Measurements from ENCODE around the gene PAXX. TPM values are rescaled to one million over a fixed set of nuclear protein-coding genes. Genes with fewer than 3 reads are reported as not detected.

The PAXX gene
- total RNA-seq, 2 donors from 2014 or later, result 34.0 to 97.2 TPM

- Histone ChIP-seq H3K36me3 (replicated peaks in 1 of 2; ENCODE audit: insufficient read depth in 1 of 2, low read depth in 2 of 2) (peaks cover 0 to 3% of the 10 kb centered on the region in 2 donors), H3K9me3 (no peaks in the 10 kb centered on the region), H3K4me1 (no peaks in the 10 kb centered on the region), H3K27me3 (no peaks in the 10 kb centered on the region), H3K27ac (no peak overlapping the region), H3K4me3 (no peak overlapping the region)
- DNase-seq (no peak), ATAC-seq (no peak)
- no peak for TF ChIP-seq POLR2A (IDR thresholded peaks at IDR 0.05)
- no peak for TF ChIP-seq CTCF (IDR thresholded peaks at IDR 0.05)
- intact Hi-C loops (cut with DNase I), result no loop called here
- WGBS, 2 donors, result 91 to 95% methylated on average over 6 to 12 of the region's 13 CpGs
These were observed 15.6 kb downstream of the PAXX start for GRCh38 chr9:137007816-137008270.

GRCh38 chr9:137008312-137008711, 16.1 kb downstream of the PAXX start:
- ATAC-seq, result no peak
- Histone ChIP-seq H3K36me3 (replicated peaks in 1 of 2; ENCODE audit: insufficient read depth in 1 of 2, low read depth in 2 of 2) (peaks cover 0 to 3% of the 10 kb centered on the region in 2 donors), H3K9me3 (no peaks in the 10 kb centered on the region), H3K4me3 (no peak overlapping the region), H3K27ac (no peak overlapping the region), H3K27me3 (no peaks in the 10 kb centered on the region), H3K4me1 (no peaks in the 10 kb centered on the region)
- TF ChIP-seq POLR2A (IDR thresholded peaks at IDR 0.05), result no peak
- no peak for TF ChIP-seq CTCF (IDR thresholded peaks at IDR 0.05)
- intact Hi-C loops (cut with DNase I), result no loop called here
- DNase-seq, result no peak
- WGBS, 2 donors, result 81 to 89% methylated on average over 3 to 19 of the region's 22 CpGs

- Histone ChIP-seq H3K4me3 (no peak overlapping the region), H3K9me3 (no peaks in the 10 kb centered on the region), H3K27ac (no peak overlapping the region), H3K4me1 (no peaks in the 10 kb centered on the region), H3K36me3 (replicated peaks in 1 of 2; ENCODE audit: insufficient read depth in 1 of 2, low read depth in 2 of 2) (peaks cover 0 to 3% of the 10 kb centered on the region in 2 donors), H3K27me3 (no peaks in the 10 kb centered on the region)
- DNase-seq (no peak), ATAC-seq (no peak)
- intact Hi-C loops (cut with DNase I), result no loop called here
- WGBS, 2 donors, result 94 to 96% methylated on average over 5 to 9 of the region's 18 CpGs
- TF ChIP-seq POLR2A (IDR thresholded peaks at IDR 0.05) (no peak), CTCF (IDR thresholded peaks at IDR 0.05) (no peak)
These were observed 17.0 kb downstream of the PAXX start for GRCh38 chr9:137009217-137009616.

- Histone ChIP-seq H3K4me3 (no peak overlapping the region), H3K9me3 (no peaks in the 10 kb centered on the region), H3K36me3 (replicated peaks in 1 of 2; ENCODE audit: insufficient read depth in 1 of 2, low read depth in 2 of 2) (peaks cover 0 to 3% of the 10 kb centered on the region in 2 donors), H3K27me3 (no peaks in the 10 kb centered on the region), H3K27ac (no peak overlapping the region), H3K4me1 (no peaks in the 10 kb centered on the region)
- intact Hi-C loops (cut with DNase I), result no loop called here
- 94 to 97% methylated on average over 6 to 45 of the region's 49 CpGs for WGBS, 2 donors
- ATAC-seq (no peak), DNase-seq (no peak)
- TF ChIP-seq POLR2A (IDR thresholded peaks at IDR 0.05) (no peak), CTCF (IDR thresholded peaks at IDR 0.05) (no peak)
These were observed 17.9 kb downstream of the PAXX start for GRCh38 chr9:137009938-137010732.

- peaks cover 0 to 3% of the 10 kb centered on the region in 2 donors for H3K36me3 ChIP-seq (replicated peaks in 1 of 2; ENCODE audit: insufficient read depth in 1 of 2, low read depth in 2 of 2)
- WGBS, 2 donors, result 92 to 94% methylated on average over 18 to 24 of the region's 24 CpGs
- H3K4me3 ChIP-seq, result no peak overlapping the region
- TF ChIP-seq CTCF (IDR thresholded peaks at IDR 0.05), result no peak
- TF ChIP-seq POLR2A (IDR thresholded peaks at IDR 0.05), result no peak
- intact Hi-C loops (cut with DNase I), result no loop called here
- no peak for ATAC-seq
- no peak for DNase-seq
- H3K4me1 ChIP-seq, result no peaks in the 10 kb centered on the region
- no peaks in the 10 kb centered on the region for H3K27me3 ChIP-seq
- H3K27ac ChIP-seq, result no peak overlapping the region
- H3K9me3 ChIP-seq, result no peaks in the 10 kb centered on the region
These were observed 18.9 kb downstream of the PAXX start for GRCh38 chr9:137011156-137011555.

All from body of pancreas (tissue), 4 donors.